Measurements from ENCODE around the gene ACY1. TPM values are rescaled to one million over a fixed set of nuclear protein-coding genes. Genes with fewer than 3 reads are reported as not detected.

Gene ACY1
- total and polyA plus RNA-seq, 2 of the 13 experiments (the other 11 are each of a cell fraction or from before 2014, with no cell fraction given), result 113 to 162 TPM

DNA sequence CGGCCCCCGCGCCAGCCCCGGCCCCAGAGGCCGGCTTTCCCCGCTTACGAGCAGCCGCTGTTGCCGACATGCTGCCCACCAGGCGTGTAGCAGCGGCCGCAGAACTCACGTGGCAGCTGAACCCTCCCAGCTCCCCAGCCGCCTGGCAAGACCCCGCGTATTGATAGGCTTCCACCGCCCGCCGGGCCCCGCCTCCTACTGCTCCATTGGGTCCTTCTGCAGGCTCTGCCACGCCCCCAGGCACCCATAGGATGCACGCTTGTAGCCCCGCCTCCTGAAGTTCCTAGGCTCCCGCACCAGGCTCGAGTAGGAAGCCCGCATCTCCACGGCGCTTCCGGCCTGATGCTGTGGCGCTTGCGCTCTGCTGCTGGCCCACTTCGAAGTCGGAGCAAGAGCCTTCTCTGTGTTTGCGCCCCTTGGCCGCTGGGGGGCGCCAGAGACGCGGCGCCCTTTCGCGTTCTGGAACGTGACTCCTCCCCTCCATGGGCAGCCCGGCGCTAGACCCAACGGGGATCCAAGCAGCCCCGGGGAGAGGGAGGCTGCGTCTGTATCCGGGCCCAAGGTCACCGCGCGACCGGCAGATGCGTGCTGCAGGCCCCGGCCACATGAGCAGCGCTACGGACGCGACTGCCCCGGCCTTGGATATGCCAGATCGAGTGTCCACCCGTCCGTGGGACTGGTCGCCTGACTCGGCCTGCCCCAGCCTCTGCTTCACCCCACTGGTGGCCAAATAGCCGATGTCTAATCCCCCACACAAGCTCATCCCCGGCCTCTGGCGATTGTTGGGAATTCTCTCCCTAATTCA is 41.3 kb upstream of the ACY1 start, which contains the start of the genes PARP3 and RRP9 (continued):
- TF ChIP-seq FOXJ3 (CRISPR knock-in tag; IDR thresholded peaks at IDR 0.05; ENCODE audit: borderline replicate concordance) (no peak), ZNF598 (CRISPR knock-in tag; IDR thresholded peaks at IDR 0.05; ENCODE audit: borderline replicate concordance) (peak; percentile 95), EED (CRISPR knock-in tag; IDR thresholded peaks at IDR 0.05) (no peak; the same call in none of the 2 replicates), ZNF205 (CRISPR knock-in tag; IDR thresholded peaks at IDR 0.05) (peak; percentile 73; the same call in 1 of the 2 replicates), SMC3 (IDR thresholded peaks at IDR 0.05; ENCODE audit: low read length) (peak; percentile 16; the same call in 1 of the 2 replicates), ZNF674 (CRISPR knock-in tag; IDR thresholded peaks at IDR 0.05; ENCODE audit: low read depth) (peak; percentile 93; the same call in 1 of the 2 replicates), PCBP2 (optimal IDR thresholded peaks at IDR 0.05; ENCODE audit: low read depth, low read length, poor library complexity, severe bottlenecking) (no peak), CC2D1A (CRISPR knock-in tag; IDR thresholded peaks at IDR 0.05) (no peak), ZNF616 (CRISPR knock-in tag; IDR thresholded peaks at IDR 0.05; ENCODE audit: low read depth) (no peak; the same call in 1 of the 2 replicates), ZNF619 (CRISPR knock-in tag; IDR thresholded peaks at IDR 0.05) (peak; percentile 88), CBFB (CRISPR knock-in tag; IDR thresholded peaks at IDR 0.05) (no peak; the same call in 1 of the 2 replicates), ZNF143 (CRISPR knock-in tag; IDR thresholded peaks at IDR 0.05) (peak; percentile 52), KDM5B (CRISPR knock-in tag; IDR thresholded peaks at IDR 0.05; ENCODE audit: borderline replicate concordance) (peak; percentile 96), HNRNPK (IDR thresholded peaks at IDR 0.05; ENCODE audit: low read depth, low read length, poor library complexity, severe bottlenecking) (peak; percentile 56), GFI1 (CRISPR knock-in tag; IDR thresholded peaks at IDR 0.05; ENCODE audit: borderline replicate concordance) (peak; percentile 79; the same call in 1 of the 2 replicates), HNRNPUL1 (IDR thresholded peaks at IDR 0.05; ENCODE audit: low read depth, low read length) (no peak), DMAP1 (CRISPR knock-in tag; IDR thresholded peaks at IDR 0.05) (peak; percentile 70), MEF2D (CRISPR knock-in tag; IDR thresholded peaks at IDR 0.05) (peak; percentile 78; the same call in 1 of the 2 replicates)
- TF ChIP-seq, protein P1, sequence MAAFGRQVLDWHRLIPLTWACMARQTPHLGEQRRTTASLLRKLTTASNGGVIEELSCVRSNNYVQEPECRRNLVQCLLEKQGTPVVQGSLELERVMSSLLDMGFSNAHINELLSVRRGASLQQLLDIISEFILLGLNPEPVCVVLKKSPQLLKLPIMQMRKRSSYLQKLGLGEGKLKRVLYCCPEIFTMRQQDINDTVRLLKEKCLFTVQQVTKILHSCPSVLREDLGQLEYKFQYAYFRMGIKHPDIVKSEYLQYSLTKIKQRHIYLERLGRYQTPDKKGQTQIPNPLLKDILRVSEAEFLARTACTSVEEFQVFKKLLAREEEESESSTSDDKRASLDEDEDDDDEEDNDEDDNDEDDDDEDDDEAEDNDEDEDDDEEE (CRISPR knock-in tag; IDR thresholded peaks at IDR 0.05), result peak; percentile 89
- TF ChIP-seq, protein P2, sequence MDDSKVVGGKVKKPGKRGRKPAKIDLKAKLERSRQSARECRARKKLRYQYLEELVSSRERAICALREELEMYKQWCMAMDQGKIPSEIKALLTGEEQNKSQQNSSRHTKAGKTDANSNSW (CRISPR knock-in tag; IDR thresholded peaks at IDR 0.05; ENCODE audit: borderline replicate concordance), result no peak
- TF ChIP-seq, protein P3, sequence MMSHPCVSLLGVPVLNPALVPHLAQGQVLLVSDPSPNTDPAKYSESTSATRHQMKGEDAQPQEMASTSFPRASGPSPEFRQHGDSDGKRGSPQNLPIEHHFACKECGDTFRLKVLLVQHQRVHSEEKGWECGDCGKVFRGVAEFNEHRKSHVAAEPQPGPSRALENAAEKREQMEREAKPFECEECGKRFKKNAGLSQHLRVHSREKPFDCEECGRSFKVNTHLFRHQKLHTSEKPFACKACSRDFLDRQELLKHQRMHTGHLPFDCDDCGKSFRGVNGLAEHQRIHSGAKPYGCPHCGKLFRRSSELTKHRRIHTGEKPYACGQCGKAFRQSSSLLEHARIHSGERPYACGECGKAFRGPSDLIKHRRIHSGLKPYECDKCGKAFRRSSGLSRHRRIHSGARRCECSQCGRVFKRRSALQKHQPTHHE (CRISPR knock-in tag; IDR thresholded peaks at IDR 0.05; ENCODE audit: borderline replicate concordance), result peak; percentile 51; the same call in 1 of the 2 replicates
- TF ChIP-seq, protein P4, sequence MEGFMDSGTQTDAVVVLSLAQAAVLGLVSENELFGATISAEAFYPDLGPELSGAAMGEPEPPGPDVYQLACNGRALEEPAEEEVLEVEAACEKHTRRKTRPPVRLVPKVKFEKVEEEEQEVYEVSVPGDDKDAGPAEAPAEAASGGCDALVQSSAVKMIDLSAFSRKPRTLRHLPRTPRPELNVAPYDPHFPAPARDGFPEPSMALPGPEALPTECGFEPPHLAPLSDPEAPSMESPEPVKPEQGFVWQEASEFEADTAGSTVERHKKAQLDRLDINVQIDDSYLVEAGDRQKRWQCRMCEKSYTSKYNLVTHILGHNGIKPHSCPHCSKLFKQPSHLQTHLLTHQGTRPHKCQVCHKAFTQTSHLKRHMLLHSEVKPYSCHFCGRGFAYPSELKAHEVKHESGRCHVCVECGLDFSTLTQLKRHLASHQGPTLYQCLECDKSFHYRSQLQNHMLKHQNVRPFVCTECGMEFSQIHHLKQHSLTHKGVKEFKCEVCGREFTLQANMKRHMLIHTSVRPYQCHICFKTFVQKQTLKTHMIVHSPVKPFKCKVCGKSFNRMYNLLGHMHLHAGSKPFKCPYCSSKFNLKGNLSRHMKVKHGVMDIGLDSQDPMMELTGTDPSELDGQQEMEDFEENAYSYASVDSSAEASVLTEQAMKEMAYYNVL (CRISPR knock-in tag; IDR thresholded peaks at IDR 0.05; ENCODE audit: borderline replicate concordance), result peak; percentile 59; the same call in 1 of the 2 replicates
- TF ChIP-seq, protein P5, sequence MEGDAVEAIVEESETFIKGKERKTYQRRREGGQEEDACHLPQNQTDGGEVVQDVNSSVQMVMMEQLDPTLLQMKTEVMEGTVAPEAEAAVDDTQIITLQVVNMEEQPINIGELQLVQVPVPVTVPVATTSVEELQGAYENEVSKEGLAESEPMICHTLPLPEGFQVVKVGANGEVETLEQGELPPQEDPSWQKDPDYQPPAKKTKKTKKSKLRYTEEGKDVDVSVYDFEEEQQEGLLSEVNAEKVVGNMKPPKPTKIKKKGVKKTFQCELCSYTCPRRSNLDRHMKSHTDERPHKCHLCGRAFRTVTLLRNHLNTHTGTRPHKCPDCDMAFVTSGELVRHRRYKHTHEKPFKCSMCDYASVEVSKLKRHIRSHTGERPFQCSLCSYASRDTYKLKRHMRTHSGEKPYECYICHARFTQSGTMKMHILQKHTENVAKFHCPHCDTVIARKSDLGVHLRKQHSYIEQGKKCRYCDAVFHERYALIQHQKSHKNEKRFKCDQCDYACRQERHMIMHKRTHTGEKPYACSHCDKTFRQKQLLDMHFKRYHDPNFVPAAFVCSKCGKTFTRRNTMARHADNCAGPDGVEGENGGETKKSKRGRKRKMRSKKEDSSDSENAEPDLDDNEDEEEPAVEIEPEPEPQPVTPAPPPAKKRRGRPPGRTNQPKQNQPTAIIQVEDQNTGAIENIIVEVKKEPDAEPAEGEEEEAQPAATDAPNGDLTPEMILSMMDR (CRISPR knock-in tag; IDR thresholded peaks at IDR 0.05), result peak; percentile 100

Data from HepG2 (cell line).